GM03348 (cell line): ENCODE data around the gene ADAMTSL2.

Experiments used
- DNase-seq: peaks from one replicate; pipeline ENCODE4 v3.0.0; 2012; ENCODE audit warnings: low spot score

The ADAMTSL2 gene

DNA sequence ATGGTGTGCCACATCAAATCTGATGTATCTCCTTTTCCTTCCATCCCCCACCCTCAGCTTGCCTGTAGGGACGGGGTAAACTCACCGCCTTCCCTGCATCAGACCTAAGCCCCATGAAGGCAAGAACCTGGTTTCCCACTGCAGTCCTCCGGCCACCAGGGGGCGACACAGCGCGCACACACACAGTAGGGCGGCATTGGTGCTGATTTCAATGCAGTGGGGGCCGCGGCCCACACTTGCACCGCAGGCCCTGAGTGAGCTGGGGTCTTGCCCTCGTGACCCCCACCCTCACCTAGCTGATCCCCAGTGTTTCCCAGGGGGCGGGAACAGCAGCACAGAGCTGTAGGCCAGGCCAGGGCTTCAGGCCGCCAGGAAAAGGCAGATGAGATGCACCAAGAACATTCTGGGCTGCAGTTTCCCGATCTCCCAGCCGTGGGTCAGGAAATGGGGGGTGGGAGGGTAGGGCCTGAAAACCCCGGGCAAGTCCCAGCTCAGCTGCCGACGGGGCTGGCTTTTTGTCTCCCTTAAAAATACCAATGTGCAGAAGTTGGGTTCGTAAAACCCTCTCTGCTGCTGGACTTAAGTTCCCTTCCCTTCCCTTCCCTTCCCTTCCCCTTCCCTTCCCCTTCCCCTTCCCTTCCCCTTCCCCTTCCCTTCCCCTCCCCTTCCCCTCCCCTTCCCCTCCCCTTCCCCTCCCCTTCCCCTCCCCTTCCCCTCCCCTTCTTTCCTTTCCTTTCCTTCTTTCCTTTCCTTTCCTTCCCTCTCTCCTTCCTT, 55.1 kb downstream of the ADAMTSL2 start:
- no peak for DNase-seq

DNA sequence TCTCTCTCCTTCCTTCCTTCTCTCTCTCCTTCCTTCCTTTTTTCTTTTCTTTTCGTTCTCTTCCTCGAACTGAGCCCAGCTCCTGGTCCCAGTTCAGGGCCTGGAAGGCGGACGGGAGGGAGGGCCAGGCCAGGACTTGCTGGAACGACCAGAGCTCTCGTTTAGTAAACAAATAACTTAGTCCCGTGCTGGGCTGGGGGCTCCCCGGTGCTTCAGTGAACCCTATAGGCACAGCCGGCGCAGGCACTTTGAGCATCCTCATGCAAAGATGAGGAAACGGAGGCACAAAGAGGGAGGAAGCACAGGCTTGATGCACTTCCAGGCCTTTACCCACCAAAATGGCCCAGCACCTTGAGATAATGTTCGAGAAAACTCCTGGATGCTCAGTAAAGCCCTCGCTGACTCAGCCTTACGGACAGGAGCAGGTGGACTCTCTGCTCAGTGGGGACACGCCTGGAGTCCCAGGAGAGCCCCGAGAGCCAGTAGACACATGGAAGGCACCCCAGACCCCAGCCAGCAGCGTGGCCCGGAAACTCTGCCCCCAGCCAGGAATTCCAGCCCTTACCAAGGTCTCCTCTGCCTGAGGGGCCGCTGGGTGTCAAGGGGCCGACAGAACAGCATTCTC, 55.8 kb downstream of the ADAMTSL2 start:
- DNase-seq, result no peak

GRCh38 chr9:133591116-133591910, 56.8 kb downstream of the ADAMTSL2 start:
- no peak for DNase-seq

DNA sequence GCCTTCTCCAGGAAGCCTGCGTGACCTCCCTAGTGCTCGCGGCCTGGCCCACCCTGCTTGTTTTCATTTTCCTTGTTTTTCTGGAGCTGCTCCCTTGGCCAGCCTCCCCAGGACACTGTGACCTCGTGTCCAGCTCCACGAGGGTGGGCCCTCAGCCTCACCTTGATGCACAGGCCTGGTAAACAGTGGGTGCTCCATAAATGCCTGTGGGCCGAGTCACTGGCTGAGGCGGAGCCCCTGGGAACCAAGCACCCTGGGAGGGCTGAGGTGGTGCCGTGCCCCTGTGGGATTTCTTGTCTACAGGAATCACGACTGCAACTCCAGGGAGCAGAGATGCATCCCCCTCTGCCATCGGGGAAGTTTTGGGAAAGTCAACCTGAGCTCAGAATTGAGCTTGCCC, 57.5 kb downstream of the ADAMTSL2 start:
- no peak for DNase-seq

GRCh38 chr9:133592731-133593409, 58.4 kb downstream of the ADAMTSL2 start:
- DNase-seq, result no peak

DNA sequence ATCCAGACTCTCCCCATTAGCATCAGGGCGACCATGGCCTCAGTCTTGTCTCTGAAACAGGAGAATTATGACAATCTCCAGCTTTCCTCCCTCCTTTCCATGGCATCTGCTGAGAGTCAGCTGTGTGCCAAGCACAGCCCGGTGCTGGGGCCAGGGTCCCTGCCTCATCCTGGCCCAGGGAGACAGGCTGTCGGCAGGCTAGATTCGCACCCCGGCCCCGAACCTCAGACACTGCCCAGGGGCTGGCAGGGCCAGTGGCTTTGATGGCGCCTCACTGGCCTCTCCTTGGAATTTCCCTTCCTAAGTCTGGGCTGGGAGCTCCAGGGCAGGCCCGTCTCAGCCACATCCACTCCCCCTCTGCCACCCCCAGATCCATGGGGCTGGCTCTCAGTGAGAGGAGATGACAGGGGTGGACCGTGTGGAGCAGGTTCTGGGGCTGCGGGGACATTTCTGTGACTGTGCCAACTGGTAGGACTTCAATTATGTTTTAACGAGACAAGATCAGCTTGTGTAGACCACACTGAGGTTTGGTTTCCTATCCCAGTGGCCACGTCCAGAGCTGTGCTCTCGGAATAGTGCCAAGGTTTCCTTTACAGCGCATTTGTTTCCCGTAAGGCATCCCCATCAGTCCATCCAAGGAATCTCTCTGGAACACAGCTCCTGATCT, 59.2 kb downstream of the ADAMTSL2 start:
- no peak for DNase-seq

GRCh38 chr9:133594310-133594709, 59.8 kb downstream of the ADAMTSL2 start:
- no peak for DNase-seq

DNA sequence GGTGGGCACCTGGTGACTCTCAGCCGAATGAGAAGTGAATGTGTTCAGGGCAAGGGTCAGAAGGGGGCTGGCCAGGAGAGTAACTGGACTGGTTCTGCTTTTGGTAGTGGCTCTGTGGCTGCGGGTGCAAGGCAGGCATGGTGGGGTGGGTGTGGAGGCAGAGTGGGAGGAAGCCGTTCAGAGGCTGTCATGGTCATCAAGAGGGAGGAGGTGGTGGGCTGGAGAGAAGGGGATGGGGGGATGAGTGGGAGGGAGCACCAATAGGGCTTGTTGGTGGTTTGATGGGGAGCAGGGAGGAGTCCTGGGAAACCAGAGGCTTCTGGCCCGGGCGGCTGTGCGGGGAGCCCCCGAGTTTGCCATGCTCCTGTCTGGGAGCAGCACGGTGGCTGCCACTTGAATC, 61.4 kb downstream of the ADAMTSL2 start:
- no peak for DNase-seq

GRCh38 chr9:133597316-133597957, 62.9 kb downstream of the ADAMTSL2 start:
- DNase-seq, result no peak

DNA sequence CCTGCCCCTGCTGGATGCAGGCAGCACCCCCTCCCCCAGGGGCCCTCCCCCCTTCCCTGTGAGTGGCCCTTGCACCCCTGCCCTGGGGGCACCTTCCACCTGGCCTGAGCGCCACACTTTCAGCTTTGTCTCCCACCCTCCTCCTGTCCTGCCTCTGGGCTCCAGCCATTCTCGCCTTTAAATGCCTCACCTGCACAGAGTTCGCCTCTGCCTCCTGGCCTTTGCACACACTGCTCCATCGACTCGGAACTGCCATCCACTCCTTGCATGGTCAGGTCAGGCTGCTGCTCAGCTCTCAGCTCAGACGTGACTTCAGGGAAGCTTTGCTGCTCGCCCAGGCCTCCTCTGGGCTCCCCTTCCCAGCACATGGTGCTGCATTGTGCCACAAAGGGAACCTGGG, 64.5 kb downstream of the ADAMTSL2 start:
- no peak for DNase-seq

DNA sequence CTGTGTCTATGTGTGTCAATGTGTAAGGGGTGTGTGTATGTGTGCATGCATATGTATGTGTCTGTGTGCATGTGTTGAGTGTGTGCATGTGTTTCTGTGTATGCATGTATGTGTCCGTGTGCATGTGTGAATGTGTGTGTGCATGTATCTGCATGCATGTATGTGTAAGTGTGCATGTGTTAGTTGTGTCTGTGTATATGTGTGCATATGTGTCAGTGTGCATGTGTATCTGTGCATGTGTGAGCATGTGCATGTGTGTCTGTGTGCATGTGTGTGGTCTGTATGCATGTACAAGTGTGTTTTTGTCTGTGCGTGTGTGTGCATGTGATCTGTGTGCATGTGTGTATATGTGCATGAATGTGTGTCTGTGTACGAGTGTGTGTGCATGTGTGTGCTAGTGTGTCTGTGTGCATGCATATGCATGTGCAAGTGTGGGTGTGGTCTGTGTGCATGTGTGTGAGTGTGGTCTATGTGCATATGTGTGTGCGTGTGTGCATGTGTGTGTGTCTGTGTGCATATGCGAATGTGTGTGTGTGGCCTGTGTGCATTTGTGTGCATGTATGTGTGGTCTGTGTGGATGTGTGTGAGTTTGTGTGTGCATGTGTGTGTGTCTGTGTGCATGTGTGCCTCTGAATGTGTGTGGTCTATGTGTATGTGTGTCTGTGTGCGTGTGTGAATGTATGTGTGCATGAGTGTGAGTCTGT, 65.1 kb downstream of the ADAMTSL2 start:
- no peak for DNase-seq

DNA sequence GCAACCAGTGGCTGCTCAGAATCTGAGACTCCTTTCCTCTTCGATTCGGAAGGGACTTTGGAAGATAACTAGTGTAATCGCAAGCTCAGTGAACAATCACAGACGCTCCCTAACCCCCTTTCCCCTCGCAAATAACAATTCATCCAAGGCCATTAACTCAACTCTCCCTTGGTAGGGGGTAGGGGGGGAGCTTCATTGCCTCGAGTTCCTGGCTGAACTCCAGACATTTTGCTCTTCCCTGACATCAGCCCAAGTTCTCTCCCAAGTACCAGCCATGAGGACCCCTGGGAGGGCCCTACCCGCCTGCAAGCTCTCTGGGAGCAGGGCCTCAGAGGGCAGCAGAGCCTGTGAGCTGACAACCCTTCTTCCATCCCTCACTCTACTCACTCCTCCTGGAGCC, 66.2 kb downstream of the ADAMTSL2 start:
- no peak for DNase-seq

DNA sequence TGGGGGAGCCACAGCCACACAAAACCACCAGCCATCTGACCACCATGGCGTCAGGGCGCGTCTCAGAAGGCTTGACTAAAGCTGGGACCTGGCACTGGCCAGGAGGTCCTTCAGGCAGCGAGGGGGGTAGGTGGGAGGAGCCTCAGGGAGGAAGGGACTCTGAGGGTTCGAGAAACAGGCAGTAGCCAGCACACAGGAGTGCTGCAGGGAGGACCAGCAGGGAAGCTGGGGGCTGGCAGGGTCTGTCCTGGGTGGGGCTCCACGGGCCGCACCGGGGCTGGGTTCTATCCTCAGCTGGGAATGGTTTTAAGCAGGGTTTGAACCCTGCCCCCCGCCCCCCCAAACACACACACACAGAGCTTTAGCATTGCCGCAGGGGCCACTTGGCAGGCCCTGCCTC, 67.2 kb downstream of the ADAMTSL2 start:
- DNase-seq, result no peak

- no peak for DNase-seq
These were observed 67.8 kb downstream of the ADAMTSL2 start for GRCh38 chr9:133602277-133602676.

GRCh38 chr9:133603135-133603927, 68.8 kb downstream of the ADAMTSL2 start:
- no peak for DNase-seq

- DNase-seq, result no peak
These were observed 69.7 kb downstream of the ADAMTSL2 start for GRCh38 chr9:133604214-133604613.

DNA sequence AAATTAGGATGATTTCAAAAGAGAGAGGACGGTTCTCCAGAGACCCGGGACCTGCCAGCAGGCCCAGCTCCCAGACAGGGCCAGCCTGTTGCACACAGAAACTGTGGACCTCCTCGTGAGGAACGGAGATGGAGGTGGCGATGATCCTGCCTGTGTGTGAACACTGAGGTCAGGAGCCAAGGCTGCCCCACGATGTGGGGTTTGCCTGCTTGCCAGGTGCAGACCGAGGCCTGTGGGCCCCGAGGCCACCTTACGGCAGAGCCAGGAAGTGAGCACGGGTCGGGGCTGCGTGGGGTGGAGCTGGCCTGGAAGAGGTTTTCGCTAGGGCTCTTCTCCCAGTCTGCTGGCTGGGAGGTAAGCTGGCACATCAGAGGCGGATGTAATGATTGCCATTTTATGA, 70.4 kb downstream of the ADAMTSL2 start:
- DNase-seq, result no peak

- DNase-seq, result no peak
These were observed 70.9 kb downstream of the ADAMTSL2 start for GRCh38 chr9:133605446-133605845.

DNA sequence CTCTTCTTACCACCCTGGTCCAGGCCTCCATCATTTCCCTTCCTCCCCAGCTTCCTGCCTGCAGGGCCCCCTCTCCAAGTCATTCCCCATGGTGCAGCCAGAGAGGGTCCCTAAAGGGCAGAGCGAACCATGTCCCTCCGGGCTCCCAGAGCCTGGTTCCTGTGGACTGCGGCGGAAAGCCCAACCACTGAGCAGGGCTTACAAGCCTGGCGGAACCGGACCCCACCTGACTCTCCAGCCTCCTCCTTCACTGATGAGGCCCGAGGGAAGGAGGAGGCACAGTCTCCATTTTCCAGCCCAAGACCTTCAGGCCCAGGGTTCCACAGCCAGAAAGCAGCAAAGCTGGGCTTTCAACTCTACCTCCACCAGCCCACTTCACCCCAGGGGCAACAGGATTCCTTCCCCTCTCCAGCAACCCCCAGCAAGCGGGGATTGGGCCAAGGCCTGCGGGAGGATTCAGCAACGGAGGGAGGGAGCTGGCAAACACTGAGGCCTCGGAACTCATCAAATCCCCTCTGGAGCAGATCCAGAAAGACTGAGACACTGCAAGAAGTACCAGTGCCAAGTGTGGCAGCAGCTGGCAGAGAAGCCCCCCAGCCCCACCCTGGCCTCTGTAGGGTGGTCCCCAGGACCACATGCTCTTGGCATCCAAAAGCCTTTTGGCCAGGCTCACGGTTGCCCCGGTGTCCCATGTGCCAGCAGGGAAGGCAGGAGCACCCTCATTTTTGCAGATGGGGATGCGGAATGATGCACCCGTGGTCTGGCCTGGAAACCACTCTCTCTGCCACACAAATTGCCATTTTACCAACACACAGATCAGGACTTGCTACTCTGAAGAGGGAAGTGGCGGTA, 71.6 kb downstream of the ADAMTSL2 start:
- DNase-seq, result no peak
